Measurements from ENCODE around the gene DOLPP1.
"Not testable (repeated sequence)": the region's sequence is repeated elsewhere in the genome, so short reads cannot be mapped to it uniquely, and the experiment has no call there.

GRCh38 chr9:129130271-129130670, 49.4 kb downstream of the DOLPP1 start:
- not testable (repeated sequence) for TF ChIP-seq CTCF (conservative IDR thresholded peaks at IDR 0.05; ENCODE audit: low read depth, low read length); EZH2 (IDR thresholded peaks at IDR 0.05; ENCODE audit: low read length, unreplicated experiment); EZH2phosphoT487 (IDR thresholded peaks at IDR 0.05; ENCODE audit: borderline replicate concordance, low read length)

All from PC-3 (cell line).